ENCODE results near the gene AQP12A. TPM values are rescaled to one million over a fixed set of nuclear protein-coding genes. Genes with fewer than 3 reads are reported as not detected.
"Not testable (repeated sequence)": the region's sequence is repeated elsewhere in the genome, so short reads cannot be mapped to it uniquely, and the experiment has no call there.

AQP12A gene
- total RNA-seq, 2 experiments from 2014 or later: not detected

DNA sequence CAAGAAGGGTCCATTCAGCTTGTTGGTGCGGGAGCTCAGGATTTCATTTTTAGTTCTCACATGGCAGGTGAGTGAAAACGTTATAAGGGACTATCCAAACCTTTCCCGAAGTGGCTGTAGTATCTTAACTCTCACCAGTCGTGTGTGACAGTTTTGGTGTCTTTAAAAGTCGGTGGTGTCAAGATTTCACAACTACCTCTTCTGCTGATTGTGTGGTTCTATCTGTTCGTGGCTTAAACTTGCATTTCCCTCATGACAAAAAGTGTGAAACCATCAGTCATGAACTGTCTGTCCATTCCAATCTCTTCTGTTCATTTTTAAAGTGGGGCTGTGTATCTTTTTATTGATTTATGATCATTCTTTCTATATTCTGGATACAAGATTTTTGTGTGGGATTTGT, 5.2 kb upstream of the AQP12A start:
- no peak overlapping the region for H3K27ac Mint-ChIP-seq
- peaks cover 12% of the 10 kb centered on the region for H3K4me1 Mint-ChIP-seq
- H3K36me3 Mint-ChIP-seq (ENCODE audit: low read depth): no peaks in the 10 kb centered on the region
- POLR2A ChIA-PET: no interaction called here
- H3K27me3 Mint-ChIP-seq: no peaks in the 10 kb centered on the region
- H3K9me3 Mint-ChIP-seq: no peaks in the 10 kb centered on the region
- no peak for DNase-seq
- H3K4me3 Mint-ChIP-seq: no peak overlapping the region
- CTCF ChIA-PET: interaction anchor here (1.1 kb wide), 1 partner anchor 120 kb away, joined by 3 read pairs; no protein-coding TSS in a partner anchor

DNA sequence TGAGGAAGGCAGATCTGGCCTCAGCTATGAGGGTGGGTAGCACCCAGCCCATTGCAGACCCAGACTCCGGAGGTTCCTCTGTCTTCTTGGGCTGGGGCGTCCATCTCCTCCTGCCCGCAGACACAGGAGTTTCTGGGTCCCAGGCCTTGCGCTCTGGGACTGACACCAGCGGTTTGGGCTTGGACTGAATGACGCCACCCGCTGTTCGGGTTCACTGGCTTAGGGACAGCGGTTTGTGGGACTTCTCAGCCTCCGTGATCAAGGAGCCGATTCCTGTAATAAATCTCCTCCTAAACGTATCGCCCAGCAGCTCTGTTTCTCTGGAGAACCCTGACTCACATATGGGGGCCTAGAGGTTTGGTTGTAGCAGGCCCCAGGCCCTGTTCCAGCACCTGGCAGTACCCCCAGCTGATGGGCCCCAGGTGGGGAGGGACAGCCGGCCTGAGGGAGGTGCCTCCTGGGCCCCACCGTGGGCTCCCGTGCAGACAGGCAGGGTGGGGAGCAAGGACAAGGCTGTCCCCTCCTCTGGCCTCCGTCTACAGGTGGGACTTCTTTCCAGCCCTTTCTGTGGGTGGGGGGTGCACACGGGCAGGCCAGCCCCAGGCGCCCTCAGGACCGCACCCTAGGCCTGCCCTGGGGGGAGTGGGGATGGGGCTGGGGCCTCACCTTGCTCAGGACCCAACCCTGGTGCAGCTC, 4.5 kb upstream of the AQP12A start:
- Mint-ChIP-seq H3K36me3 (ENCODE audit: low read depth) (no peaks in the 10 kb centered on the region), H3K9me3 (no peaks in the 10 kb centered on the region), H3K4me1 (peaks cover 12% of the 10 kb centered on the region), H3K27me3 (no peaks in the 10 kb centered on the region), H3K27ac (no peak overlapping the region), H3K4me3 (no peak overlapping the region)
- ChIA-PET CTCF (interaction anchor here (1.1 to 1.4 kb wide), 2 partner anchors 107 to 121 kb away, joined by 3 to 4 read pairs; no protein-coding TSS in a partner anchor), POLR2A (no interaction called here)
- no peak for DNase-seq

DNA sequence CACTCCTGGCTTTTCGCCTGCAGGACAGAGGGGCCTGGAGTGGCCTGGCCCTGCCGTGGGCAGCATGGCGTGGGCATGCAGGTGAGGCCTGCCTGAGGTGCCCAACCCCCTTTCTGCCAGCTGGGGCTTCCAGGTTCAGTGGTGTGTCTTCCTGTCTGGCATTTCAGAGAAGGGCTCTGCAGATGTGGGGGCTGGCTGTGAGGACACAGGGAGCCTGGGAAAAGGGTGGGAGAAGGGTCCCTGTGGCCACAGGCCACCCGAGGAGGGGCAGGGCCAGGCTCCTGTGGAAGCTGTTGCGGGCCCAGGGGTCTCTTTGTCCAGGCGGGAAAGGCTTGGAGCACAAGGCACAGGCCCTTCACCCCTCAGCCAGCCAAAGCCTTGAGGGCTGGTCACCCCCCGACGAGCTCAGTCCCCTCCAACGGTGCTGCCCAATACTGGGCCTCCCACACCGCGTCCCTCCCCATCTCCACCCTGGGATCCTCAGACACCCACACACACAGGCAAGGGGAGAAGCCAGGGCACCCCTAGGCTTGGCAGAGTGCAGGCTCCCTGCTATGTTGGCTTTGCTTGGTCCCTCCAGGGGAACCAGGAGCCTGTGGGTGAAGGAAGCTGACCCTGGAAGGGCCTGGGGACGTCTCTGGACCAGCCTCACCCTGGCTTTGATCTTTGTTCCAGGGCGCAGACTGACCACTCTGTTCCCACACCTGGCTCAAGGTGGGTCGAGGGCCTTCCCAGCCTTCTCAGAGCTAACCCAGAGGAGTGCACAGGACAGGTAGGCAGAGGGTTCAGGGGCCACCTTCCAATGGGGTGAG, 3.7 kb upstream of the AQP12A start:
- ChIA-PET CTCF (interaction anchor here (1.4 kb wide), 1 partner anchor 108 kb away, joined by 4 read pairs; no protein-coding TSS in a partner anchor), POLR2A (no interaction called here)
- no peak overlapping the region for H3K4me3 Mint-ChIP-seq
- H3K36me3 Mint-ChIP-seq (ENCODE audit: low read depth): no peaks in the 10 kb centered on the region
- no peak overlapping the region for H3K27ac Mint-ChIP-seq
- no peaks in the 10 kb centered on the region for H3K9me3 Mint-ChIP-seq
- H3K4me1 Mint-ChIP-seq: peaks cover 12% of the 10 kb centered on the region
- no peaks in the 10 kb centered on the region for H3K27me3 Mint-ChIP-seq
- DNase-seq: no peak

DNA sequence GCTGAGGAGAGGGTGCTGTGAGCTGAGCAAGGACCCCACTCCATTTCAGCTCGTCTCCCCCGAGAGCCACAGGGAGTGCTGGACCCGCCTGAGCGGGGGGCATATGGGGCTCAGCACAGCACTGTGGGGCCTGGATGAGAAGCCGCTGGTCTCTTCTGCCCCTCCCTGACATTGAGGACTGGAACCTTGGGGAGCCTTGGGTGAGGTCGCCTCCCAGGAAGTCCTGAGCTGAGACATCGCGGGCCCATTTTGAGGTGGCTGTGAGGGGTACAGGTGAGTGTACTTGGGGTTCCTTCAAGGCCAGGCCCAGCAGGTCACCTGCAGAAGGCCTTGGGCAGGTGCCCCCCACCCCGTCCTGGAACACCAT, 3.1 kb upstream of the AQP12A start:
- Mint-ChIP-seq H3K27ac (no peak overlapping the region), H3K4me3 (no peak overlapping the region), H3K27me3 (no peaks in the 10 kb centered on the region), H3K36me3 (ENCODE audit: low read depth) (no peaks in the 10 kb centered on the region), H3K9me3 (no peaks in the 10 kb centered on the region), H3K4me1 (peaks cover 12% of the 10 kb centered on the region)
- DNase-seq: no peak
- POLR2A ChIA-PET: no interaction called here
- CTCF ChIA-PET: interaction anchor here (1.4 kb wide), 1 partner anchor 109 kb away, joined by 4 read pairs; no protein-coding TSS in a partner anchor

DNA sequence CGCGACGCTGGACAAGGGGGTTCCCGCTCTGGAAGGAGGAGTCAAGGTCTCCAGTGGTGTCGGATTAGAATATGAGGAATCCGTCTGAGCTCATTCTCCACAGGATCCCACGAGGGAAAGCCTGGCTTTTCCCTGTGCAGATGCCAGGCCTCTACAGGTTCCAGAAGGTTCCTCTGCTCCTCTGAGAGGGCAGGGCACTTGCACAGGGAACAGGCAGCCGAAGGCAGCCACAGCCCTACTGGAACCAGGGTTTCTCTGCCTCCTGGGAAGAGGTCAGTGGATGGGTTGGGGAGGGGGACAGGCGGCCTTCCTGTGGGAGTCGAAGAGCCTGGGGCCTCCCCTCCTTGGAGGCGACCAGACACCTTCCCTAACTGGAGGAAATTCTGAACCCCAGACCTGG, 1.7 kb upstream of the AQP12A start:
- H3K27ac Mint-ChIP-seq: no peak overlapping the region
- POLR2A ChIA-PET: no interaction called here
- CTCF ChIA-PET: no interaction called here
- H3K27me3 Mint-ChIP-seq: no peaks in the 10 kb centered on the region
- no peaks in the 10 kb centered on the region for H3K9me3 Mint-ChIP-seq
- no peaks in the 10 kb centered on the region for H3K36me3 Mint-ChIP-seq (ENCODE audit: low read depth)
- H3K4me3 Mint-ChIP-seq: no peak overlapping the region
- peaks cover 7% of the 10 kb centered on the region for H3K4me1 Mint-ChIP-seq
- no peak for DNase-seq

DNA sequence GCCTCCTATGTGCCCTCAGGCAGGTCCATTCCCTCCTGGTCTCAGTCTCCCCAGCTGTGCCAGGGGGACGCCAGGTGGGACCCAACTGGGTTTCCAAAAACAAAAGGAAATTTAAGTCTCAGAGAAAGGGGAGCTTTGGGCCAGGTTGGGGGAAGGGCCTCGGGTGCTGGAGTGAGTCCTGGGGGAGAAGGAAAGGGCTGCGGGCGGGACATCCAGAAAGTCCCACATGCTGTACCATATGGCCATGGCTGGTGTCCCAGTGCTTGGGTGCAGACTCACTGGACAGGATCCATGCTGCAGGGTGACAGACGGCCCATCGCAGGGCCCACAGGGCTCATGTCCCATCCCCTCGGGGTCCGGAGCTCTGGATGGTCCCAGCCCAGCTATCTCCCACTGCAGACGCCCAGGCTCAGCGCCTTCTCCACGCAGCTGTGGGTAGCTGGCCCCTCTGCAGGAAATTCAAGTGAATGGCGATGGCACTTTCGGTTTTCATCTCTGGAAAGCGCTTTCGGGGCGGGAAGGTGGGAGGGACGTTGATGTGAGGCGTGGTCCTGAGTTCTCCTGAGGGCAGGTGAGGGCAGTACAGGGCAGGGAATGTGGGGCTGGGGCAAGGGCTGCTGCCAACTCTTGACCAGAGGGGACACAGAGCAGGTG, 1.1 kb upstream of the AQP12A start:
- H3K4me1 Mint-ChIP-seq; POLR2A ChIA-PET; H3K27ac Mint-ChIP-seq; DNase-seq; H3K27me3 Mint-ChIP-seq; CTCF ChIA-PET; H3K9me3 Mint-ChIP-seq; H3K36me3 Mint-ChIP-seq (ENCODE audit: low read depth); H3K4me3 Mint-ChIP-seq: not testable (repeated sequence)

DNA sequence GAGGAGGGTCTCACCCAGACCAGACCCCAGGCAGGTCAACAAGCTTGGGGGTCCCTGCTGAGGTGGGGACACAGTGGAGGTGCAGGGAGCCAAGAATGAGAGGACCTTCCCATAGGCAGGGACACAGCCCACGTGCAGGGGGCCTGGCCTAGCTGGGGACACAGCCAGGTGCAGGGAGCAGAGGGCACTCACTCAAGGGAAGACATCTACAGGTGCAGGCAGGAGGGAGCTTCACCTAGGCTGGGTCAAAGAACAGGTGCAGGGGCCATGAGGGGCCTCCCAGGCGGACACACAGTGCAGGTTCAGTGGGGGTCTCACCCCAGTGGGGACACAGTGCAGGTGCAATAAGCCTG, 615 bp upstream of the AQP12A start:
- H3K36me3 Mint-ChIP-seq (ENCODE audit: low read depth); DNase-seq; H3K4me1 Mint-ChIP-seq; H3K9me3 Mint-ChIP-seq; CTCF ChIA-PET; POLR2A ChIA-PET; H3K27ac Mint-ChIP-seq; H3K4me3 Mint-ChIP-seq; H3K27me3 Mint-ChIP-seq: not testable (repeated sequence)

DNA sequence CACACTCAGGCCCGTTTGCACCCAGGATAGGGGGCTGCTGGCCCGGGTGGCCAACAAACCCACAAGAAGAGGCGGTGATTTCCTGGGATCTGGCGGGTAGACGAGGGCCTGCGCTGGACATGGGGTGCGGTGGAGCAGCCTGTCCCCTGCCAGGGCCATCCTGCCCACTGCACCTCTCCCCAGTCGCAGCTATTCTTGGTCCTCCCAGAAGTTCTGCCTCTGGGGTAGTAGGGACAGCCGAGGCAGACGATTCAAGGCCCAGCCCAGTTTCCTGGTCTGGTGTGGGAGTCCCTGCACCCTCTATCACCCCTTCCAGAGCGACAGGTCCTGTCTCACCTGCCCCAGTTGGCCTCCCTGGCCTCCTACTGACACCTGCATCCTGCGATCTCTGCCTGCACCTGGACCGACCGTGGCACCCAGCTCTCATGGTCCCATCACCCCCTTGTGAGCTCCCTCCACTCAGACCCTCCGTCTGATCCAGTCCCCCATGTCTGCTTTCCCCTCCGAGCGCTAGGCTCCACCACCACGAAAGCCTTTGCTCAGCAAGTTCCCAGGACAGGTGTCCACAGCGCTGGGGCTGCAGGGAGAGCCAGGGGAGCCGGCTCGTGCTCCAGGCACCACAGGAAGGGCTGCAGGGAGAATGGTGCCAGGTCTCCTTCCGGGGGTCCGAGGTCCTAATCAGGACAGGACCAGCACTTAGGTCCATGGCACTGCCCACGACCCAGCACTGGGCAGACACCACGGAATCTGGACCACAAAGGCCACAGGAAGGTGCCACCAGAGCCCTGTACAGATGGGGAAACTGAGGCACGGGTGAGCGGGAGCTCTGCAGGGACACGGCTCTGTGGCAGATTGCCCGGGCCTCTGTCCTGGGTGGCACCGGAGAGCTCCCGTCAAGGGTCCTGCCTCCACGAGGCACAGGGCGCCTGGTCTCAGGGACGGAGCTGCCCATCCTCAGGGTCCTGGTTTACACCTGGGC, 1.2 kb downstream of the AQP12A start:
- POLR2A ChIA-PET; DNase-seq; H3K27ac Mint-ChIP-seq; H3K27me3 Mint-ChIP-seq; CTCF ChIA-PET; H3K9me3 Mint-ChIP-seq; H3K4me3 Mint-ChIP-seq; H3K36me3 Mint-ChIP-seq (ENCODE audit: low read depth); H3K4me1 Mint-ChIP-seq: not testable (repeated sequence)

DNA sequence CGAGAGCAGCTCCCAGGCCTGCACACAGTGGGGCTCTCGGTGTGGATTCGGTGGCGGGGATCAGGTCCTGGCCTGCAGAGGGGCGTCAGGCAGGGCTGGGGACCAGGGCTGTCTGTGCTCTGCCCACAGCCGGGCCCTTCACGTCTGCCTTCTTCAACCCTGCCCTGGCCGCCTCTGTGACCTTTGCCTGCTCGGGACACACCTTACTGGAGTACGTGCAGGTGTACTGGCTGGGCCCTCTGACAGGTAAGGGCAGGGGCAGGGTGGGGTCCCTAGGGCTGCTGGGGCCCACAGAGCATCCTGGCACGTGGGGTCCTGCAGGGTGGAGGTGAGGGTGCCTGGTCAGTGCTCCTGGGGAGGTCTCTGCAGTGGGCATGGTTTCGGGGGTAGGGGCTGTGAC, 2.6 kb downstream of the AQP12A start:
- H3K4me1 Mint-ChIP-seq, CTCF ChIA-PET: not testable (repeated sequence)

DNA sequence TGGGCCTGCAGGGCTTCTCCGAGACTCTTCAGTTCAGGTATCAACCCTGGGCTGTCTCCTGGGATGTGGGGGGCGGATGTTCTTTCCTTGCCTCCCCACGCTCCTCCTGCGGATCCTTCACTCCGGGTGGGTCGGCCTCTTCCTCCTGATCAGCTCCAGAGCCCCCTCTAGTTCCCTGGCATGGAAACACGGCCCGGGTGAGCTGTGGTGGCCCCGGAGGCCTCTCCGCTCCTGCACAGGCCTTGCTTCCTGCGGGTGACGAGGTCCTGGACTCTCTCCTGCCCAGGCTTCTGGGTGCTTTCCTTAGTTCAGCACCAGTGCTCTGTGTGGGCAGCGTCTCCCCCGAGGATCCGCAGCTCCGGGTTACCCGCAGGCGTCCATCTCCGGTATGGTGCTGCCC, 3.9 kb downstream of the AQP12A start:
- H3K4me1 Mint-ChIP-seq; CTCF ChIA-PET; H3K9me3 Mint-ChIP-seq; H3K27ac Mint-ChIP-seq; H3K36me3 Mint-ChIP-seq (ENCODE audit: low read depth); DNase-seq; H3K4me3 Mint-ChIP-seq; POLR2A ChIA-PET; H3K27me3 Mint-ChIP-seq: not testable (repeated sequence)

More for the DNA sequence above, 2.6 kb downstream of the AQP12A start:
- H3K27ac Mint-ChIP-seq; H3K4me3 Mint-ChIP-seq; H3K36me3 Mint-ChIP-seq (ENCODE audit: low read depth); DNase-seq; H3K27me3 Mint-ChIP-seq; H3K9me3 Mint-ChIP-seq; POLR2A ChIA-PET: not testable (repeated sequence)

DNA sequence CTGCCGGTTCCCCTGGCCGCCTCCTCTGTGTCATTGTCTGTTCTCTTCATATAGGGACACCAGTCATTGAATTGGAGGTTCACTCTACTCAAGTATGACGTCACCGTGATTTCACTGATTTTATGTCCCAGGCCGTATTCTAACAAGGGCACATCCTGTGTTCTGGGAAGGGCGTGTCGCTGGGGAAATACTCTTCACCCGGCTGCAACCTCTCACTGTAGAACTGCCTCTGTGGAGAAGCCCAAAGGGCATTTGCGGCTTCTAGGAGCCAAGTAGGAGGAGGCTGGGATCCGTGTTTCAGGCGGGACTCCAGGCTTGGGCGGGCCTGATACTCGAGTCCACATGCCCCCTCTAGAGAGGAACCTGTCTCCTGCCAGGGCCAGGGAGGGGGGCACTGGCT, 4.8 kb downstream of the AQP12A start:
- H3K27me3 Mint-ChIP-seq; H3K4me3 Mint-ChIP-seq; H3K4me1 Mint-ChIP-seq; POLR2A ChIA-PET; DNase-seq; H3K27ac Mint-ChIP-seq; H3K36me3 Mint-ChIP-seq (ENCODE audit: low read depth); CTCF ChIA-PET; H3K9me3 Mint-ChIP-seq: not testable (repeated sequence)

DNA sequence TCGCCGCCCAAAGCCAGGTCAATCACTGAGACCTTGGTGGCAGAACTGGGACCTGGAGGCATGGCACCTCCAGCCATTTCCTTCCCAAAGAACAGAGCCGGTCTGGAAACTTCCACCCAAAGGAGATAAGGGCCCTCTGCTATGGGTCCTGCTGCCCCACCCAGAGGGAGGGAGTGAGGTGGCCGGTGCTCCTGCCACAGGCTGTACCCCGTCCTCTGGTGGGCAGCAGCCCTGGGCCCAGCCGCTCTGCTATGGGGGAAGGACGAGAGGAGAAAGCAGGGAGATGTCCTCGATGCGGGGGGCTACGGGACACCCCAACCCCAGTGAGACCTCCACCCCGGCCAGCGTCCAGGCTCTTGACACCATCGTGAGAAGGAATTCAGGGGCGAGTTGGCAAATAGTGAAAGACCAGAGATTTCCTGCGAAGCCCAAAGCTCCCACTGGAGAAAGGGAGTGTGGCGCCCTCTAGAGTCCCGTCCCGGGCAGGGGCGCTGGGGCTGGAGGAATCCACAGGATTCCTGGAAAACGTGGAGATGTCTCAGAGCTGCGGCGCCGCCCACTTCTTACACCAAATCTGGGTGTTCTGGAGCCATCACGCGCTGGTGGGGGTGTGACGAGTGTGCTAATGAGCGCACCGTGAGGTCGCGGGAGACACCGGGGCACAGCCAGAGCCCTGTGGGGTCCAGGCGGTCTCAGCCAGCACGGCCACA, 7.3 kb downstream of the AQP12A start:
- H3K9me3 Mint-ChIP-seq; H3K27me3 Mint-ChIP-seq; DNase-seq; H3K4me1 Mint-ChIP-seq; H3K4me3 Mint-ChIP-seq; H3K27ac Mint-ChIP-seq; CTCF ChIA-PET; H3K36me3 Mint-ChIP-seq (ENCODE audit: low read depth); POLR2A ChIA-PET: not testable (repeated sequence)

Data from activated CD4-positive, alpha-beta T cell treated with anti-CD3 and anti-CD28 coated beads, Interleukin-2, amount 10 ng/mL, durations not matched to agents 7 days and 5 days (primary cell).